WTC11 (cell line): ENCODE measurements around the gene TRMU. TPM values are rescaled to one million over a fixed set of nuclear protein-coding genes. Genes with fewer than 3 reads are reported as not detected.

Experiments
- ATAC-seq: fragments of 200-7000 bp; cut with Tn5 transposase; 2 replicates; pipeline ENCODE4 v1.10.0; 2021; ENCODE audit warnings: mild to moderate bottlenecking, moderate library complexity
- CTCF ChIA-PET: fragments of 300-600 bp; sonication (Branson Sonifier 250); formaldehyde crosslinking; loops from one replicate; lab custom pipeline; 2021; ENCODE audit warnings: antibody characterized with exemption; lab: Charles Lee
- POLR2A ChIA-PET: fragments of 350-600 bp; sonication (Branson Sonifier 250); formaldehyde crosslinking; loops from one replicate; lab custom pipeline; 2021; ENCODE audit warnings: antibody characterized with exemption; lab: Charles Lee
- DNase-seq: peaks from one replicate; pipeline ENCODE4 v3.0.0; 2021; ENCODE audit warnings: low spot score
- H3K27ac Mint-ChIP-seq: 2 replicates; pipeline ENCODE4 v1.8.0; 2021; ENCODE audit warnings: mixed read lengths
- H3K27me3 Mint-ChIP-seq: 2 replicates; pipeline ENCODE4 v1.8.0; 2021; ENCODE audit warnings: low read depth, mild to moderate bottlenecking, moderate library complexity, mixed read lengths
- H3K36me3 Mint-ChIP-seq: 2 replicates; pipeline ENCODE4 v1.8.0; 2021; ENCODE audit warnings: mixed read lengths
- H3K4me1 Mint-ChIP-seq: 2 replicates; pipeline ENCODE4 v1.8.0; 2022; ENCODE audit warnings: mixed read lengths
- H3K4me3 Mint-ChIP-seq: 2 replicates; pipeline ENCODE4 v1.8.0; 2021; ENCODE audit warnings: mild to moderate bottlenecking, moderate library complexity, mixed read lengths
- H3K9me3 Mint-ChIP-seq: 2 replicates; pipeline ENCODE4 v1.8.0; 2021; ENCODE audit warnings: mixed read lengths
- AR ChIP-seq: fragments of 250-450 bp; sonication (Bioruptor Pico); IDR thresholded peaks from 2 replicates; pipeline ENCODE4 v1.9.0; 2021; ENCODE audit warnings: mild to moderate bottlenecking
- ATF2 ChIP-seq: sonication (generic); formaldehyde crosslinking; IDR thresholded peaks from 2 replicates; pipeline ENCODE4 v1.8.1; 2022; ENCODE audit warnings: low read depth, missing genetic modification reagents, borderline replicate concordance
- E2F1 ChIP-seq: sonication (generic); formaldehyde crosslinking; IDR thresholded peaks from 2 replicates; pipeline ENCODE4 v1.8.0; 2022; ENCODE audit warnings: mild to moderate bottlenecking, missing genetic modification reagents
- HMGA2 ChIP-seq: fragments of 250-450 bp; sonication (Bioruptor Pico); IDR thresholded peaks from 2 replicates; pipeline ENCODE4 v1.4.0; 2021; ENCODE audit warnings: mild to moderate bottlenecking, moderate library complexity
- IRF1 ChIP-seq: sonication (generic); formaldehyde crosslinking; IDR thresholded peaks from 2 replicates; pipeline ENCODE4 v1.8.0; 2023; ENCODE audit warnings: missing genetic modification reagents
- KAT7 ChIP-seq: sonication (generic); formaldehyde crosslinking; IDR thresholded peaks from 2 replicates; pipeline ENCODE4 v1.8.1; 2023; ENCODE audit warnings: missing genetic modification reagents, mild to moderate bottlenecking, borderline replicate concordance
- MAX ChIP-seq: sonication (generic); formaldehyde crosslinking; IDR thresholded peaks from 2 replicates; pipeline ENCODE4 v1.8.0; 2022; ENCODE audit warnings: mild to moderate bottlenecking, missing genetic modification reagents
- MXD4 ChIP-seq: fragments of 250-450 bp; sonication (Bioruptor Pico); IDR thresholded peaks from 2 replicates; pipeline ENCODE4 v1.8.0; 2021; ENCODE audit warnings: mild to moderate bottlenecking, moderate library complexity, borderline replicate concordance
- PRDM15 ChIP-seq: sonication (generic); formaldehyde crosslinking; IDR thresholded peaks from 2 replicates; pipeline ENCODE4 v1.8.0; 2022; ENCODE audit warnings: missing genetic modification reagents
- ZBTB43 ChIP-seq: sonication (generic); formaldehyde crosslinking; IDR thresholded peaks from 2 replicates; pipeline ENCODE4 v1.8.1; 2023; ENCODE audit warnings: mild to moderate bottlenecking, missing genetic modification reagents
- ZNF423 ChIP-seq: fragments of 250-450 bp; sonication (Bioruptor Pico); IDR thresholded peaks from 2 replicates; pipeline ENCODE4 v2.1.2; 2022; ENCODE audit warnings: mild to moderate bottlenecking, moderate library complexity
- ZNF425 ChIP-seq: fragments of 250-450 bp; sonication (Bioruptor Pico); conservative IDR thresholded peaks from 2 replicates; pipeline ENCODE4 v1.9.0; 2021; ENCODE audit warnings: mild to moderate bottlenecking
- ZSCAN18 ChIP-seq: fragments of 250-450 bp; sonication (Bioruptor Pico); IDR thresholded peaks from 2 replicates; pipeline ENCODE4 v2.1.2; 2022; ENCODE audit warnings: mild to moderate bottlenecking, moderate library complexity
- total RNA-seq: library from RNA; stranded (reverse); gene quantifications from 3 replicates; pipeline ENCODE4 v1.2.3, GENCODE V29; 2021

The TRMU gene
- total RNA-seq, 1 experiment from 2014 or later, result 103 TPM

GRCh38 chr22:46390105-46390651 is 54.7 kb downstream of the TRMU start:
- Mint-ChIP-seq H3K36me3 (no peaks in the 10 kb centered on the region), H3K27me3 (no peaks in the 10 kb centered on the region), H3K4me1 (0 out of 2 replicates have a peak, but pooled peaks cover 3% of the 10 kb centered on the region), H3K4me3 (no peak overlapping the region), H3K9me3 (no peaks in the 10 kb centered on the region), H3K27ac (peak overlapping the region; percentile 57; the same call in 1 of the 2 replicates)
- POLR2A ChIA-PET, result no interaction called here
- TF ChIP-seq ZNF423 (no peak), ZBTB43 (CRISPR knock-in tag) (no peak), MXD4 (CRISPR knock-in tag) (no peak), ATF2 (CRISPR knock-in tag) (no peak), E2F1 (CRISPR knock-in tag) (no peak), PRDM15 (CRISPR knock-in tag) (no peak), IRF1 (CRISPR knock-in tag) (no peak), HMGA2 (no peak), ZSCAN18 (CRISPR knock-in tag) (no peak), ZNF425 (no peak), KAT7 (CRISPR knock-in tag) (no peak), AR (no peak), MAX (CRISPR knock-in tag) (no peak)
- CTCF ChIA-PET, result interaction anchor here (2.2 kb wide), 1 partner anchor 23 kb away, joined by 13 read pairs; no protein-coding TSS in a partner anchor
- no peak for DNase-seq
- no peak for ATAC-seq
